Measurements from ENCODE around the gene LRRN3.
A peak's percentile ranks its signal among the peaks of the same experiment; 100 is the strongest.
"Not testable (repeated sequence)": the region's sequence is repeated elsewhere in the genome, so short reads cannot be mapped to it uniquely, and the experiment has no call there.

The LRRN3 gene

DNA sequence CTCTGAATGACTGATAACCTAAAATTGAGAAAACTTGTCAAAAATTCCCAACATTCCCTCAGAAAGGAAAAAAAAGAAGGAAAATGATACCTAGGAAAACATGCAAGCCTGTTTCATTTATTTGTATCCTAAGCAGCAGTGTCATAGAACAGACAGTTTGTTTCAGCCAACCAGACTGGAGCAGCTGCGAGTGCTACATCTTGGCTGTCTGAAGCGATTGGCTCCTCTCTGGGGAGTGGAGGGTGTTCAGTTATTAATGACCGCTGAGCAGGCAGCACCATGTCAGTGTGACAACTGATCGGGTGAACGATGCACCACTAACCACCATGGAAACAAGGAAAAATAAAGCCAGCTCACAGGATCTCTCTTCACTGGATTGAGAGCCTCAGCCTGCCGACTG, at the start of gene LRRN3:
TSS of gene LRRN3 (plus strand) at position 282 of the 400 bp plus-strand sequence. CDS start 31,646 bp downstream, outside the sequence.
- DNase-seq: peak; percentile 21

DNA sequence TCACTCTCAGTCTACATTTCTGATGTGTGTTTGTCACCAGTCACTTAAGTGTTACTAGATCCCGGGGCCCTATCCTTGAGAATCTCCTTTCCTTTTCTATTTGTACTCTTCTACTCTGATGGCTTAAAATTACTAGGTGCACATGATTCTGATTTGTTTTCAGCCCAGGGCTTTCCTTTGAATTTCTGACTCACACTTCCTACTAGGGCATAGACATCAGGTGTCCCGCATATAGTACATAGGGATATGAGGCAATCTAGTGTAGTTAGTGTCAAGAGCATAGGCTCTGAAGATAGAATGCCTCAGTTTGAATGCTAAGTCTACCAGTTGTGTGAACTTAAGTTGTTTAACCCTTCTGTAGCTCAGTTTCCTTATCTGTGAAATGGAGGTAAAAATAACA, 49.4 kb upstream of the LRRN3 start:
- DNase-seq: no peak

DNA sequence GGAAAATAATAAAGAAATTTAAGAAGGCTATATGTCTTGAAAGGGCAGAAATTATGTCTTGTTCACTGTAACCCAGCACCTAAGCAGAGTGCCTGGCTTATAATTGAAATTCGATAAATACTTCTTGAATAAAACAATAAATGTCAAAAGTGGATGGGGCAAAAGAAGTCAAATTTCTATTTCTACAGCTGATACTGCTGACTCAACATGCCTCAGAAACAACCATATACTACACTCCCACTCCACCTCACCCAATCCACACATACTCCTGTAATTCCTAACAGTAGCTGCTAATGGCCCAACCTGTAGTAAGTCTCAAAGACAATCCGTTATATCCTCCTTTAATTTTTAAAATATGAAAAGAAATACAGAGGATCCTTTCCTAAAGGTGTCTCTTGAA, 48.1 kb upstream of the LRRN3 start:
- no peak for DNase-seq

DNA sequence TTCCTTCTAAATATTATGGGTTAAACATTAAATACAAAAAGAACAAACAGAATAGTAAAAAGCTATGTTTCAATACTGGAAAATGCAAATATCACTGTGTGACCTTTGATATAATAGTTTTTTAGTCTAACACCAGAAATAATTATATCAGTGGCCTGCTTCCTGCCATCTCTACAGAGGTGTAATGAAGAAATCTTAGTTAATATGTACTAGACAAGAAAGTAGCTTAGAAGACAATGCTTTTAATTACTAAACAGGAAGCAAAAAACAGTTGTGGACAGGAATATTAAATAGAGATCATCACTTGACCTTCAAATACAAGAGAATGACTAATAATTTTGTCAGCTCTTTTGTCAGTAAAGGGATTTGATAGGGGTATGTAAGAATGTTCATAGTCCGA, 47.4 kb upstream of the LRRN3 start:
- DNase-seq: no peak

DNA sequence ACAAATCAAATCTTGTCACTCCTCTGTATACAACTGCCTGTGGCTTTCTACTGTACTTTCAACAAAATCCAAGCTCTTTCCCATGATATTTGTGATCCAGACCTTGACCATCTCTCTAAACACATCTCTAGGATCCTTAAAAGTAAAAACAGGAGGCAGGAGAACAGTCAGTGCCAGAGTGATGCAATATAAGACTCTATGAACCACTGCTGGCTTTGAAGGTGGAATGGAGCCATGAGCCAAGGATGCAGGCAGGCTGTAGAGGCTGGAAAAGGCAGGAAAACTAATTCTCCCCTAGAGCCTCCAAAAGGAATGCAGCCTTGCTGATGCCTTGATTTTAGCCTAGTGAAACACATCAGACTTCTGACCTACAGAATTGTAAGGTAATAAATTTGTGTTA, 45.5 kb upstream of the LRRN3 start:
- no peak for DNase-seq

DNA sequence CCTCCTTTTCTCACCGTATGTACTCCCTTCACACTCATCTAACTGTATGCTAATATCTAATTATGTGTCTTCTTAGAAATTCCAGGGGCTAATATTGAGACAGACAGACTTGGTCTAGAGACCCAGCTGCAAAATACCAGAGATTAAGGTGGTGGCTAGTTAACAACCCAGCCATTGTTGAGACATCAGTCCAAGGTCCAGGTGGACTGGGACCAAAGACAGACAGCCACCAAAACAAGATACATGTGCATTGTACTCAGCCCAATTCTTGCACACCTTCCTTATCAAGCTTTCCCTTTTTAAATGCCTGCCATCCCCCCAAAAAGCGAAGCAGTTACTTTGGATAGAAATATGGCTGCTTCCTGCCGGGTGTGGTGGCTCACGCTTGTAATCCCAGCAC, 43.3 kb upstream of the LRRN3 start:
- DNase-seq: no peak

DNA sequence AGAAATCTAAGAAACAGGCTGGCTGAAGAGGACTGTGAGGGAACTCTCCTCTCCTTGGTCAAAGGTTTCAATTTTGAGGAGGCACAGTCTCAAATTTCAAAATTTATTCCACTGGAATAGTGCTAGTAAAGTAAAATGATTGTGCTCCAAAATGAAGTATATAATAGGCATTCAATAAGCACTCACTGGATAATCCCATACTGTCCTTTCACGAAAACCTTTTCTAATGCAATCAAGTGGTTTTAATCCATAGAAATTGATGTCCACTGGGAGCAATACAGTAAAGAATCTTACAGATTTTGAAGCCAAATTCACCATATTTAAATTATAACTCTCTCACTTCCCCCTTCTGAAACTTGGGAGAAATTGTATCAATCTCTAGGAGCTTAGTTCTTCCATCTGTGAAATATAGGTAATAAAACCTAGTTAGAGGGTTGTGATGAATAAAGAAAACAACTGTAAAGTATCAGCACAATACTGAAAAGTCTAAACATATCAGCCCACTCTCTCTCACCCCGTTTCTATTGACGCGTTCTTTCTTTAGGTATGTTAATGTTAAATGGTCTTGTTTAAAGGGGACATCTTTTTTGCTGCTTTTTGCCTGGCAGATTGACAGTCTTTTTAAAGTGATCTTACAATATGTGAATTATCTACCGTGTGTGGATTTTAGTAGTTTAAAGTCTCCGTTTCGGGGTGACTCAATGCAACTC, 40.8 kb upstream of the LRRN3 start:
- DNase-seq: no peak

DNA sequence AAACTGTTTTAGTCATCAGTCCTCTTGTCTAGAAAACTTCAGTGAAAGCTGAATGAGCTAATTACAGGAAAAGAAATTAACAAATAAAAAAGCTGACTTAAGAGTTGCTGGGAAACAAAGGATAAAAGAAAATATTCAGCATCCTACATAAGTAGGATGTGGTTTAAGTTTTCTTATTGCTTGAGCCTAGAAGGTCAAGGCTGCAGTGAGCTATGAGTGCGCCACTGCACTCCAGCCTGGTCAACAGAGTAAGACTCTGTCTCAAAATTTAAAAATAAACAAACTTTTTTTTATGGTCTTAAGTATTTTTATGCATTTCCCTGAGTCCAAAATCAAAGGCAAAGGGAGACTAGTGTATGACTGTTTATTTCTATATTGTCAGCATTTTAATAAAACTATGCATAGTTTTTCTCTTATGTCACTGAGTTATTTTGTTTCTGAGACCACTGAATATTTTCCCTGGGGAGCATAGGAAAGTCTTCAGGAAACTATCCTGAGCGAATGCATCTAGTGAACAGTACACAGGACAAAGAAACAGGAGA, 40.0 kb upstream of the LRRN3 start:
- no peak for DNase-seq

DNA sequence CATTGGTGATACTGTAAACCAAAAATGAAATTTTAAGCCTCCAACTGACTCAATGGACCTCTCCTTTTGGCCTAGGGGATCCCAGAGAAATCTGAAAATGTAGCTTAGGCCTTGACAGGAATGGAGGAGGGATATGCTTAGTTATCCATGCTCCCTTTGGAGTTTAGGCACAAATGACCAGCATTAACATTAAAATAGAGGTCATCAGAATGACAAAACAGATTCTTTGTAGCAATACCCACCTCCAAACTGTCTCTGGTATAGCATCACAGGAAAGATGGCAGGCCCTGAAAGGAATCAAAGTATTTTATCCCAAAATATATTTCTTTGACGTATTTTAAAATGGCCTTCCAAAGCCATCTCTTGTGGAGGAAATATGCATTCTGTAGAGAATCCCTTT, 39.1 kb upstream of the LRRN3 start:
- no peak for DNase-seq

DNA sequence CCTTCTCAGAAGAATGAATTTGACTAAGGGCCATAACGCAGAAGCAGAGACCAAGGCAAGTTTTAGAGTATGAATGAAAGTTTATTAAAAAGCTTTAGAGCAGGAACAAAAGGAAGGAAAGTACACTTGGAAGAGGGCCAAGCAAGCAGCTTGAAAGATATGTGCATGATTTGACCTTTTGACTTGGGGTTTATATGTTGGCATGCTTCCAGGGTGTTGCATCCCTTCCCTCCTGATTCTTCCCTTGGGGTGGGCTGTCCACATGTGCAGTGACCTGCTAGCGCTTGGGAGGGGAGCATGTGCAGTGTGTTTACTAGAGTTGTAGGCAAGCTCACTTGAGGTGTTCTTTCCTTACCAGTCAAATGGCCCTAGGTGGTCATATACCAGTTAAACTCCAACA, 37.9 kb upstream of the LRRN3 start:
- no peak for DNase-seq

DNA sequence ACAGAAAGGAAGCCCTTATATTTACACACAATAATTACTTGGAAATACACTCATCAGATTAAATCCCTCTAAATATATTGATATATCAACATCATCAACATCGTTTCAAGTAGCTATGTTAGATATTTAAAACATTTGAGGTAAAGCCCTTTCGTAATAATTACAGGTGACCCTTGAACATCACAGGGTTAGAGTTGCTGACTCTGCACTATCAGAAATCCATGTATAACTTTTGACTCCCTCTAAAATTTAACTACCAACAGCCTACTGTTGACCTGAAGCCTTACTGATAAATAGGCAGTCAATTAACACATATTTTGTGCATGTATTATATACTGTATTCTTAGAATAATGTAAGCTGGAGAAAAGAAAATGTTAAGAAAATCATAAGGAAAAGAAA, 34.6 kb upstream of the LRRN3 start:
- DNase-seq: no peak

DNA sequence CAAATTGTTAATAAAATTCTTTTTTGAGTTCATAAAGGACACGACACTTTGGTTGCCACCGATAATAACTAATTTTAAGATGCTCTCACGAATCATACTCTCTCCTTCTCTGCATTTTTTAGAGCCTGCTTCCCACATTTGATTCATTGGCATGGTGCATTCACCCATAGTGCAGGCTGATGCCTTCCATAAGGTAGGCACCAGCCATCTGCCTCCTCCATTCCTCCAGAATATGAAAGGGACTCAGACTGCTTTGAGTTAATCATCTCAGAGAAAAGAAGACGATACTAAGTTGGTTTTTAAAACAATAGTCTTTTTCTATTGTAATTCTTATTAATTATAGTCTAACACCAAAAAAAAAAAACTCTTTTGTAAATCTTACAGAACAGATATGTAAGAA, 33.9 kb upstream of the LRRN3 start:
- DNase-seq: no peak

DNA sequence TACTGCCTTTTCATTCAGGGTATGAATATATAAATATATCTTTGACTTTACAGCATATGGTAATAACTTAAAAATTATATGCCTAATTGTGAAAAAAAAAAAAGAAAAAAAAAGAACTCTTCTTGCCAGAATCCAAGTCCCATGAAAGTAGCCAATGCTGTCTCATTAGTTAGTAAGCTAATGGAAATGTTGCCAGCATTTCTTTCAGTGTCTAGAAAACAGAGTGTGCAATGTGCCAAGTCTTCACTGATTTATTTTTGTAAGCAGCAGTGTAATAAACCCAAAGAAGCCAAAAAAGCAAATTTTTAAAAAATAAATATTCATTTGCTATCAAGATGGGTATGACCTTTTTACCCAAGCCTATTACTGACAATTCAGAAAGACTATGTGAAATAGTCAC, 31.1 kb upstream of the LRRN3 start:
- no peak for DNase-seq

DNA sequence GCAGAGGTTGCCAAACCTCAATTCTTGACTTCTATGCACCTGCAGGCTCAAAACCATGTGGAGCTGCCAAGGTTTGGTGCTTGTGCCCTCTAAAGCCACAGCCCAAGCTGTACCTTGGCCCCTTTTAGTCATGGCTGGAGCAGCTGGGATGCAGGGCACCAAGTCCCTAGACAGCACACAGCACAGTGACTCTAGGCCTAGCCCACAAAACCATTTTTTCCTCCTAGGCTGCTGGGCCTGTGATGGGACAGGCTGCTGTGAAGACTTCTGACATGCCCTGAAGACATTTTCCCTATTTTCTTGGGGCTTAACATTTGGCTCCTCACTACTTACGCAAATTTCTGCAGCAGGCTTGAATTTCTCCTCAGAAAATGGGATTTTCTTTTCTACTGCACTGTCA, 27.8 kb upstream of the LRRN3 start:
- DNase-seq: no peak

DNA sequence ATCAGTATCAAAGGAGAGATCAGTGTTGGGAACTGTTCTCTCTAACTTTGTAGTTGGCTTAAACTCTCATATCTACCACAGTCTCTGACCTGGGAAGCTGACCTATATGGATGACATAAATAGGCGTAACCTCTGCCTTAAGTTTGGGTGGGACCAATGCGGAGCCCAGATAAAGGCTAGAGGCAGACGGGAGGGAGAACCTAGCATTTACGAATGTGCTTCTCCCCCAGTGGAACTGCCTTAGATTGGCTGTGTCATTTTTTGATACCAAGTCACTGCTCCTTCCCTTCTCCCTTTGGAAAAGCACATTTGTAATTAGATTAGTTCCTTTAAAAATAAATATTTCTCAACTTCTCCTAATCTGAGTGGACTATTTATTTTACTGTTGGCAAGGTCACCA, 23.7 kb upstream of the LRRN3 start:
- DNase-seq: no peak

DNA sequence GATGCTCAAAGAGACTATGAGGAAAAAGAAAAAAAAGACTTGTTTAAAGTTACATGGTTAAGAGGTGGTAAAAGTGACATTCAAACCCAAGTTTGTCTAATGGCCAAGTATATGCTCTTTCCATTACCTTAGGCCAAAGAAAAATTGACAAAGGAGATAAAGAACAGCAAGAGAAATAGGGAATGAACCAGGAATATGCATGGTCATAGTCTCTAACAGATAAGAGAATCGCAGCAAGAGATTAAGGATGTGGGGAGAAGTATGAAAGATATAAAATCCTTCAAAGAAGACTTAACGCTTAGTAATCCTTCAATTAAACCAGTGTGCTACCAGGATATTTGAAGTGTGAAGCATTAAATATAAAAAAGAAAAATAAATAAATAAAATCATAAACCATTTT, 23.2 kb upstream of the LRRN3 start:
- no peak for DNase-seq

DNA sequence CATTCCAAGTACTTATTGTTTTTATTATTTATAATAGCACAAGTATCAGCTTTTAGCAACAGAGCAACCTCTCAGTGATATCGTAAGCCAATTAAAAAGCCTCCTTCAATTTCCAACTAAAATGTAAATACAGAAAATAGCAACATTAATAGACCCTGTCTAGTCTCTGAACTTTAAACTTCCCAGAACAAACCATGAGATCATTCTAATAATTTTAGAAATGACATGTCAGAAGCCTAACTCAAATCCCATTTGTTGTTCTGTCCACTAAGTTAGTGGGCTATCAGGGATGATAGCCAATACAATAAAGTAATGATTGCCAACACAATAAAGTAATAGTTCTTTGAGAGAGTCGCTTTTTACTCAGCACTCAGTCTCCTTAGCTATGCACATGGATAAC, 22.3 kb upstream of the LRRN3 start:
- DNase-seq: no peak

DNA sequence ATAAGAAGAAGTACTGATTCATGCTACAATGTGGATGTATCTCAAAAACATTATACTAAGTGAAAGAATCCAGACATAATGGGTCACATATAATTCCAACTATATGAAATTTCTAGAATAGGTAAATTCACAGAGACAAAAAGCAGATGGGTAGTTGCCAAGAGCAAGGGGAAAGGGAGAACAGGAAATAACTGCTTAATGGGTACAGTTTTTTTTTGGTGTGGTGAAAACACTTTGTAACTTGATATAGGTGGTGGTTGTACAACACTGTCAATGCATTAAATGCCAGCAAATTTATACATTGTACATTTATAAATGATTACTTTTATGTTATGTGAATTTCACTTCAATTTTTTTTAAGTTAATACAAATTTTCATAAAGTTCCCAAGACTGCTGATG, 19.4 kb upstream of the LRRN3 start:
- no peak for DNase-seq

DNA sequence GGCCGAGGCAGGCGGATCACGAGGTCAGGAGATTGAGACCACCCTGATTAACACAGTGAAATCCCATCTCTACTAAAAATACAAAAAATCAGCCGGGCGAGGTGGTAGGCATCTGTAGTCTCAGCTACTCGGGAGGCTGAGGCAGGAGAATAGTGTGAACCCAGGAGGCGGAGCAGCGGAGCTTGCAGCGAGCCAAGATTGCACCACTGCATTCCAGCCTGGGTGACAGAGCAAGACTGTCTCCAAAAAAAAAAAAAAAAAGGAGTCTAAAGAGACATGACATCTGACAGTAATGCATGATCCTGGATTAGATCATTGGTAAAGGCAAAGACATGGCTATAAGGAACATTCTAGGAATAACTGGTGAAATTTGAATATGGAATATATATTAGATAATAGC, 18.3 kb upstream of the LRRN3 start:
- DNase-seq: not testable (repeated sequence)

DNA sequence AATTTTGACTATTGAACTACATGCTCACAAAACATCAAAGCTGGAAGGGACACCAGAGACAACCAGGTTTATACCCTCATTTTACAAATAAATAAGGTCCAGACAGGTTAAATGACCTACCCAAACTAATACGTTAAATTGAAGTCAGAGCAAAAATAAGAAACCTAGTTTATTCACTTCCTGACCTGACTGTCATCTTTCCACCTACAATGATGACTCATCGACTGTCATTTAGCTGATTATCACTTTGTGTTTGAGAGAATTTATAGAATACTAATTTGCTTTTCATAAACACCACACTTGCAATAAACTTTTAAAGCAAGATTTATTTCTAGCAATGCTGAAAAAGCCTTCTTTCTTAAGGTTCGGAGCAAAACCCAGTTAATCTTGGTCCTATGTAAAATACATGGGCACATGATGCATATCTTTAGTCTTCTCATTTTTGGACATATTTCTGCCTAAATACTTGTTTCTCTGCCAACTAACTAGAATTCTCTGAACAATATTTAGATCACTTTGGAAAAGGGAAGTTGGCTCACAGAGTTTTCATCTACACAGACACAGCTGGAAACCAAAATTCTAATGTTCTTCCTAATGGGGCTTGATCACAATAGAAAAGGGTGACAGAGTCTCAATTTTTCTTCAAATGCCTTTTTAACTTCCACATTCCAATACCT, 16.7 kb upstream of the LRRN3 start:
- DNase-seq: no peak

DNA sequence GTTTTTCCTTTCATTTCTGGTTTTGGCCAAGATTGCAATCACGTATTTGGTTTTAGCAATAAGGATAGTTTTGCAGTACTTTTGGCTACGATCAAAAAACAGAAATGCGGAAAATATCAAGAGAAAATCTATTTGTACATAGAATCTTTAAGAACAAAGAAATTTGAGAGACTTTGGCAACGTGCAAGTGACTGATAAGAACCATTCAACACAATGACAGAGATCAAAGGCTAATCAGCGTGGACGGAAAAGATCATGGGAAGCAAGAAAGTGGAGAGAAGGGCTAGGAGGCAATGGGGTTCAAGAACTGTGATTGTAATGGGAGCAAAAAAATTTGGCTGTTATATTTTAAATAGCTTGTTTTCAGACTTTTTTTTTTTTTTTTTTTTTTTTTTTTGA, 16.2 kb upstream of the LRRN3 start:
- DNase-seq: no peak

DNA sequence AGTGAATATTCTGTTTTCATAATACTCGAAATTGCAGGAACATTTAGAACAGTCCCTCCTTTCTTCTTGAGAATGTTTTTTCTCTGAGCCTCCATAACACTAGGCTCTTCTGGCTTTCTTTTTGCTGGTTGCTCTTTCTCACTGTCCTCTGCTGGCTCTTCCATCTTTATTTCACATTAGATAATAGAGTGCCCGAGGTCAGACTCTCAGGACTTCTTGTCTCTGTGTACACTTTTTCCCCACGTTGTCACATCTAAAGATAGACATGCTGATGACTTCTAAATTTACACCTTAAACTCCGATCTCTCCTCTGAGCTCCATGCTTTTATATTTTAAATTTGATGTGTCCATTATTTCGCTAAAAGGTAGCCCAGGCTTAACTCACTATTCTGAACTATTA, 15.4 kb upstream of the LRRN3 start:
- no peak for DNase-seq

DNA sequence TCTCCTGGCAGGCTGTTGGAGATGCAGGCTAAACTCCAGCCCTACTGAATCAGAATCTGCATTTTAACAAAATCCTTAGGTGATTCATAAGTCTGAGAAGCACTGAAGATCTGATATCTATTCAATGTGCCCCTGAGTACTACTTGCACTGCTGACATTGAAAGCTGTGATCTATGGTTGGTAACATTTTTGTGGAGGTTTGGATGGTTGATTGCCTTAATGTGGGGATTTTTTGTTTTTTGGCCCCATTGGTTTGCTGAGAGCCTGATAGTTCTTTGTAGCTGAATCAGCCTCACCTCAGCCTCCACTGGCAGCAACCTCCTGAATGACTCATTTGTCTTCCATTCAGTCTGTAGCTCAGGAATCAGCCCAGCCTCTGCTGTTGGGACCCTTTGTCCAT, 14.7 kb upstream of the LRRN3 start:
- DNase-seq: no peak

DNA sequence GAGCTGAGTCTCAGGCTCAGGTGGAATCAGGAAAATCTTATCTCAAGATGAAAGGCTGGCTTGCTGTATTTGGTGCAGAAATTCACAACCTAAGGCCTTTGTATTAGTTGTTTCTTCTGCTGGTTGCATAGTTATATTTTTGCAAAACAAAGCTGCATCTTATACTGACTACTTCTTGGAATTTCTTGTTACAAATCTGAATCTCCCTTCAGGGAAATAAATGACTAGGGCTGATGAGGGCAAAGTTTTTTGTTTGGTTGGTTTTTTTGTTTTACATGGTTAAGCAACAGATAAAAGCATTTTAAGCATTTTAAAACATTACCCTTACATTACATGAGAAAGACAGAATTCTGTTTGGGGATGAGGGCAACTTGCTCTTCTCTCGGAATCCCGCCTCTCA, 13.9 kb upstream of the LRRN3 start:
- no peak for DNase-seq
